A673 (cell line): ENCODE results near the gene AKTIP. TPM values are rescaled to one million over a fixed set of nuclear protein-coding genes. Genes with fewer than 3 reads are reported as not detected.

Experiments used
- BruUV-seq: library from RNA; stranded (reverse); fragments of 400-500 nt; replicated peaks from 2 replicates; lab custom pipeline; 2021; lab: Mats Ljungman, UMichigan
- CTCF ChIA-PET: fragments of 300-600 bp; sonication (Branson Sonifier 250); formaldehyde crosslinking; loops from one replicate; lab custom pipeline; 2022; ENCODE audit warnings: antibody characterized with exemption; lab: Charles Lee
- POLR2A ChIA-PET: fragments of 300-600 bp; sonication (Branson Sonifier 250); formaldehyde crosslinking; loops from one replicate; lab custom pipeline; 2022; ENCODE audit warnings: antibody characterized with exemption; ENCODE audit not compliant: low non-redundant PET; lab: Charles Lee
- DNase-seq: peaks from one replicate; pipeline ENCODE4 v3.0.0-alpha.2; 2015; ENCODE audit warnings: low spot score
- H3K27ac ChIP-seq: fragments of 200-600 bp; sonication (generic); 2 replicates; pipeline ENCODE4 v1.5.1; 2016; ENCODE audit warnings: mixed run types, low read depth, mild to moderate bottlenecking, mixed read lengths, antibody characterized with exemption, low read length; ENCODE audit not compliant: poor library complexity, severe bottlenecking
- H3K27me3 ChIP-seq: fragments of 200-600 bp; sonication (generic); replicated peaks from 2 replicates; pipeline ENCODE4 v1.6.1; 2017; ENCODE audit warnings: mixed run types, low read depth, mild to moderate bottlenecking, mixed read lengths, antibody characterized with exemption, low read length; ENCODE audit not compliant: insufficient read depth, poor library complexity
- H3K36me3 ChIP-seq: fragments of 200-600 bp; sonication (generic); 2 replicates; pipeline ENCODE4 v1.6.1; 2016; ENCODE audit warnings: mixed run types, mild to moderate bottlenecking, mixed read lengths, antibody characterized with exemption, low read length; ENCODE audit not compliant: insufficient read depth, poor library complexity, severe bottlenecking
- H3K4me1 ChIP-seq: fragments of 200-600 bp; sonication (generic); 2 replicates; pipeline ENCODE4 v1.6.1; 2017; ENCODE audit warnings: mixed run types, mild to moderate bottlenecking, mixed read lengths, antibody characterized with exemption, low read length; ENCODE audit not compliant: insufficient read depth, poor library complexity, severe bottlenecking
- H3K4me3 ChIP-seq: fragments of 200-600 bp; sonication (generic); 2 replicates; pipeline ENCODE4 v1.5.1; 2016; ENCODE audit warnings: low read depth, mixed run types, mild to moderate bottlenecking, mixed read lengths, low read length; ENCODE audit not compliant: poor library complexity, severe bottlenecking
- H3K9me3 ChIP-seq: fragments of 200-600 bp; sonication (generic); 2 replicates; pipeline ENCODE4 v1.6.1; 2016; ENCODE audit warnings: mixed run types, low read depth, mild to moderate bottlenecking, mixed read lengths, antibody characterized with exemption, low read length; ENCODE audit not compliant: poor library complexity, severe bottlenecking
- EZH2 ChIP-seq: fragments of 200-600 bp; sonication (generic); IDR thresholded peaks from 2 replicates; pipeline ENCODE4 v1.6.1; 2017; ENCODE audit warnings: borderline replicate concordance, low read depth, mild to moderate bottlenecking, mixed read lengths, antibody characterized with exemption, low read length; ENCODE audit not compliant: poor library complexity, severe bottlenecking
- intact Hi-C: fragments of 100-400 bp; cut with micrococcal nuclease; formaldehyde crosslinking; loops from one replicate; pipeline ENCODE4 v1.10.0; 2022; ENCODE audit not compliant: unreplicated experiment
- total RNA-seq: library from RNA; stranded (reverse); gene quantifications from 2 replicates; pipeline ENCODE4 v1.2.3, GENCODE V29; 2021
- TF ChIP-seq, protein P1 (sequence below): fragments of 300-800, 200-600 bp; sonication (generic); conservative IDR thresholded peaks from 2 replicates; pipeline ENCODE4 v1.5.1; 2017; ENCODE audit warnings: low read depth, mild to moderate bottlenecking, antibody characterized with exemption, low read length, moderate library complexity, mixed read lengths

AKTIP gene
- total RNA-seq, 1 experiment from 2014 or later = 15.0 TPM

- no TSS peak for BruUV-seq
- CTCF ChIA-PET = no interaction called here
- POLR2A ChIA-PET = no interaction called here
- no peaks in the 10 kb centered on the region for H3K4me1 ChIP-seq
- no peak overlapping the region for H3K27ac ChIP-seq
- TF ChIP-seq EZH2 = no peak
- TF ChIP-seq, protein P1, sequence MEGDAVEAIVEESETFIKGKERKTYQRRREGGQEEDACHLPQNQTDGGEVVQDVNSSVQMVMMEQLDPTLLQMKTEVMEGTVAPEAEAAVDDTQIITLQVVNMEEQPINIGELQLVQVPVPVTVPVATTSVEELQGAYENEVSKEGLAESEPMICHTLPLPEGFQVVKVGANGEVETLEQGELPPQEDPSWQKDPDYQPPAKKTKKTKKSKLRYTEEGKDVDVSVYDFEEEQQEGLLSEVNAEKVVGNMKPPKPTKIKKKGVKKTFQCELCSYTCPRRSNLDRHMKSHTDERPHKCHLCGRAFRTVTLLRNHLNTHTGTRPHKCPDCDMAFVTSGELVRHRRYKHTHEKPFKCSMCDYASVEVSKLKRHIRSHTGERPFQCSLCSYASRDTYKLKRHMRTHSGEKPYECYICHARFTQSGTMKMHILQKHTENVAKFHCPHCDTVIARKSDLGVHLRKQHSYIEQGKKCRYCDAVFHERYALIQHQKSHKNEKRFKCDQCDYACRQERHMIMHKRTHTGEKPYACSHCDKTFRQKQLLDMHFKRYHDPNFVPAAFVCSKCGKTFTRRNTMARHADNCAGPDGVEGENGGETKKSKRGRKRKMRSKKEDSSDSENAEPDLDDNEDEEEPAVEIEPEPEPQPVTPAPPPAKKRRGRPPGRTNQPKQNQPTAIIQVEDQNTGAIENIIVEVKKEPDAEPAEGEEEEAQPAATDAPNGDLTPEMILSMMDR = no peak
- peaks cover 45% of the 10 kb centered on the region for H3K36me3 ChIP-seq
- H3K27me3 ChIP-seq = no peaks in the 10 kb centered on the region
- intact Hi-C loops = no loop called here
- no peak for DNase-seq
- H3K4me3 ChIP-seq = no peak overlapping the region
- H3K9me3 ChIP-seq = no peaks in the 10 kb centered on the region
These were observed 26.1 kb downstream of the AKTIP start for GRCh38 chr16:53476867-53477266.

- H3K27ac ChIP-seq = no peak overlapping the region
- H3K4me1 ChIP-seq = no peaks in the 10 kb centered on the region
- intact Hi-C loops = no loop called here
- no peaks in the 10 kb centered on the region for H3K9me3 ChIP-seq
- no TSS peak for BruUV-seq
- no peak for TF ChIP-seq EZH2
- no peaks in the 10 kb centered on the region for H3K27me3 ChIP-seq
- peaks cover 28% of the 10 kb centered on the region for H3K36me3 ChIP-seq
- DNase-seq = peak; percentile 48
- no peak overlapping the region for H3K4me3 ChIP-seq
- POLR2A ChIA-PET = no interaction called here
- CTCF ChIA-PET = no interaction called here
These were observed 37.3 kb downstream of the AKTIP start for GRCh38 chr16:53465606-53466280.

DNA sequence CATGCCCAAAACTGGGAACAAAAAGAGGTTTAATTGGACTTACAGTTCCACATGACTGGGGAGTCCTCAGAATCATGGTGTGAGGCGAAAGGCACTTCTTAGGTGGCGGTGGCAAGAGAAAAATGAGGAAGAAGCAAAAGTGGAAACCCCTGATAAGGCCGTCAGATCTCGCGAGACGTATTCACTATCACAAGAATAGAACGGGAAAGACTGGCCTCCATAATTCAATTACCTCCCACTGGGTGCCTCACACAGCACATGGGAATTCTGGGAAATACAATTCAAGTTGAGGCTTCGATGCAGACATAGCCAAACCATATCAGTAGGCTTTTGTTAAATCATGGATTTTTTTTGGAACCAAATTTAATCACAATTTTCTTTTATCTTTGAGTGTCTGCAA lies 44.4 kb downstream of the AKTIP start:
- intact Hi-C loops = no loop called here
- BruUV-seq = no TSS peak
- Histone ChIP-seq H3K27me3 (no peaks in the 10 kb centered on the region), H3K4me3 (no peak overlapping the region), H3K9me3 (no peaks in the 10 kb centered on the region), H3K36me3 (peaks cover 10% of the 10 kb centered on the region), H3K4me1 (no peaks in the 10 kb centered on the region), H3K27ac (no peak overlapping the region)
- TF ChIP-seq EZH2 = no peak
- TF ChIP-seq, protein P1 = no peak
- ChIA-PET CTCF (no interaction called here), POLR2A (no interaction called here)
- peak; percentile 4 for DNase-seq

GRCh38 chr16:53457670-53458069 lies 45.3 kb downstream of the AKTIP start:
- CTCF ChIA-PET = no interaction called here
- POLR2A ChIA-PET = no interaction called here
- BruUV-seq = no TSS peak
- Histone ChIP-seq H3K9me3 (no peaks in the 10 kb centered on the region), H3K4me1 (no peaks in the 10 kb centered on the region), H3K36me3 (peaks cover 16% of the 10 kb centered on the region), H3K27me3 (no peaks in the 10 kb centered on the region), H3K27ac (no peak overlapping the region), H3K4me3 (no peak overlapping the region)
- DNase-seq = no peak
- no peak for TF ChIP-seq EZH2
- TF ChIP-seq, protein P1 = no peak
- intact Hi-C loops = no loop called here
